H1 (cell line): Measurements from ENCODE around the gene UPF1. TPM values are rescaled to one million over a fixed set of nuclear protein-coding genes. Genes with fewer than 3 reads are reported as not detected.

Experiments used
- CTCF ChIA-PET: fragments of 300-600 bp; sonication (Branson Sonifier 250); formaldehyde crosslinking; loops from one replicate; lab custom pipeline; 2021; ENCODE audit not compliant: partially characterized antibody; lab: Charles Lee
- POLR2A ChIA-PET: fragments of 300-600 bp; sonication (Branson Sonifier 250); formaldehyde crosslinking; loops from one replicate; lab custom pipeline; 2021; ENCODE audit warnings: inconsistent platforms; ENCODE audit not compliant: partially characterized antibody; lab: Charles Lee
- DNase-seq, 2 experiments: peaks; one replicate each; pipeline versions ENCODE4 v3.0.0 to v3.0.0-alpha.2; 2010 to 2022; ENCODE audit warnings: low spot score in 2 of 2, low read depth in 1 of 2, mixed read lengths in 1 of 2
- FAIRE-seq: peaks from 2 replicates; lab custom pipeline; 2011; peaks lifted over from hg19 to GRCh38; lab: Jason Lieb, UNC
- H2AFZ ChIP-seq: 2 replicates; pipeline ENCODE4 v1.8.1; 2012; ENCODE audit warnings: low read length, inconsistent platforms
- H2AK5ac ChIP-seq: 2 replicates; pipeline ENCODE4 v1.6.1; 2013; ENCODE audit warnings: low read depth, low read length
- H2BK120ac ChIP-seq: replicated peaks from 2 replicates; pipeline ENCODE3; 2013; ENCODE audit warnings: low read depth, low read length, inconsistent platforms
- H2BK12ac ChIP-seq: 2 replicates; pipeline ENCODE4 v1.6.1; 2013; ENCODE audit warnings: low read depth, low read length
- H2BK15ac ChIP-seq: 2 replicates; pipeline ENCODE4 v1.6.1; 2013; ENCODE audit warnings: low read length
- H2BK20ac ChIP-seq: 2 replicates; pipeline ENCODE4 v1.6.1; 2013; ENCODE audit warnings: low read length
- H2BK5ac ChIP-seq: 2 replicates; pipeline ENCODE4 v1.6.1; 2013; ENCODE audit warnings: low read depth, low read length
- H3K14ac ChIP-seq: 2 replicates; pipeline ENCODE4 v1.6.1; 2013; ENCODE audit warnings: inconsistent platforms; ENCODE audit not compliant: insufficient read length
- H3K18ac ChIP-seq: 2 replicates; pipeline ENCODE4 v1.6.1; 2013; ENCODE audit warnings: low read length; ENCODE audit errors: extremely low read depth
- H3K23ac ChIP-seq: 2 replicates; pipeline ENCODE4 v1.6.1; 2013; ENCODE audit warnings: inconsistent platforms; ENCODE audit not compliant: insufficient read length
- H3K23me2 ChIP-seq: 2 replicates; pipeline ENCODE4 v1.6.1; 2013; ENCODE audit warnings: low read depth, low read length
- H3K27ac ChIP-seq: 2 replicates; pipeline ENCODE4 v1.6.1; 2011; ENCODE audit warnings: low read depth, low read length, inconsistent platforms
- H3K27me3 ChIP-seq, 4 experiments: replicated peaks in 1 of 4; 1 replicate in 1 of 4; 2 replicates in 3 of 4; pipeline versions ENCODE4 v1.6.1 to v1.8.1; 2011 to 2013; ENCODE audit warnings: low read length in 3 of 4, mild to moderate bottlenecking in 3 of 4, inconsistent platforms in 2 of 4, mixed read lengths in 2 of 4, moderate library complexity in 1 of 4; ENCODE audit not compliant: control insufficient read depth in 3 of 4, insufficient read depth in 3 of 4; ENCODE audit errors: extremely low read depth in 1 of 4
- H3K36me3 ChIP-seq, 4 experiments: 2 replicates each; pipeline versions ENCODE4 v1.6.1 to v1.8.1; 2011 to 2013; ENCODE audit warnings: mild to moderate bottlenecking in 4 of 4, low read length in 3 of 4, moderate library complexity in 2 of 4, control low read depth in 1 of 4, inconsistent platforms in 1 of 4; ENCODE audit not compliant: insufficient read depth in 4 of 4, control insufficient read depth in 2 of 4
- H3K4ac ChIP-seq: replicated peaks from 2 replicates; pipeline ENCODE3; 2013; ENCODE audit warnings: low read length, low read depth, mixed read lengths, inconsistent platforms; ENCODE audit not compliant: insufficient read length
- H3K4me1 ChIP-seq, 4 experiments: replicated peaks in 1 of 4; 1 replicate in 1 of 4; 2 replicates in 3 of 4; pipeline versions ENCODE4 v1.6.1 to v1.8.1; 2011 to 2013; ENCODE audit warnings: low read length in 3 of 4, inconsistent platforms in 2 of 4, mixed read lengths in 1 of 4; ENCODE audit not compliant: insufficient read depth in 4 of 4, control insufficient read depth in 3 of 4
- H3K4me2 ChIP-seq, 2 experiments: 2 replicates each; pipeline versions ENCODE4 v1.6.1 to v1.8.1; 2011 to 2013; ENCODE audit warnings: low read depth in 2 of 2, low read length in 2 of 2, control low read depth in 1 of 2, inconsistent platforms in 1 of 2, mild to moderate bottlenecking in 1 of 2; ENCODE audit not compliant: insufficient read depth in 1 of 2
- H3K4me3 ChIP-seq, 4 experiments: fragments of 200-600, 300-600 bp in 1 of 4; sonication (generic), shearing (Covaris generic), sonication (Bioruptor Twin) in 1 of 4; 2 replicates each; pipeline versions ENCODE4 v1.5.1 to v1.8.1; 2011 to 2016; ENCODE audit warnings: low read length in 4 of 4, low read depth in 3 of 4, control low read depth in 2 of 4, inconsistent platforms in 2 of 4, mild to moderate bottlenecking in 2 of 4, mixed read lengths in 1 of 4, moderate library complexity in 1 of 4; ENCODE audit not compliant: insufficient read depth in 2 of 4; ENCODE audit errors: extremely low read depth in 1 of 4
- H3K56ac ChIP-seq: replicated peaks from 2 replicates; pipeline ENCODE3; 2013; ENCODE audit warnings: low read depth, mild to moderate bottlenecking, mixed read lengths, low read length, inconsistent platforms; ENCODE audit not compliant: insufficient read length
- H3K79me1 ChIP-seq: 2 replicates; pipeline ENCODE4 v1.6.1; 2013; ENCODE audit warnings: low read depth, low read length, control low read depth
- H3K79me2 ChIP-seq, 2 experiments: 2 replicates each; pipeline versions ENCODE4 v1.6.1 to v1.8.1; 2012 to 2013; ENCODE audit warnings: low read length in 2 of 2, mild to moderate bottlenecking in 2 of 2, inconsistent platforms in 1 of 2; ENCODE audit not compliant: insufficient read depth in 2 of 2, control insufficient read depth in 1 of 2
- H3K9ac ChIP-seq, 4 experiments: replicated peaks in 1 of 4; 1 replicate in 1 of 4; 2 replicates in 3 of 4; pipeline versions ENCODE4 v1.6.1 to v1.8.1; 2011 to 2013; ENCODE audit warnings: low read depth in 3 of 4, low read length in 3 of 4, control low read depth in 2 of 4, mild to moderate bottlenecking in 2 of 4, moderate library complexity in 2 of 4, inconsistent platforms in 1 of 4; ENCODE audit errors: extremely low read depth in 1 of 4
- H3K9me3 ChIP-seq, 2 experiments: 2 replicates each; pipeline versions ENCODE4 v1.6.1 to v1.8.1; 2012 to 2013; ENCODE audit warnings: mild to moderate bottlenecking in 2 of 2, moderate library complexity in 2 of 2, control low read depth in 1 of 2, inconsistent platforms in 1 of 2, low read depth in 1 of 2, low read length in 1 of 2, mixed read lengths in 1 of 2; ENCODE audit not compliant: insufficient read depth in 2 of 2
- H4K20me1 ChIP-seq, 2 experiments: replicated peaks in 1 of 2; 2 replicates each; pipeline versions ENCODE3 to v1.8.1; 2011 to 2013; ENCODE audit warnings: inconsistent platforms in 2 of 2, low read length in 2 of 2, mild to moderate bottlenecking in 1 of 2; ENCODE audit not compliant: insufficient read depth in 2 of 2, control insufficient read depth in 1 of 2
- H4K5ac ChIP-seq: 2 replicates; pipeline ENCODE4 v1.6.1; 2013; ENCODE audit warnings: low read length, low read depth, mixed read lengths, inconsistent platforms; ENCODE audit not compliant: insufficient read length
- H4K8ac ChIP-seq: 2 replicates; pipeline ENCODE4 v1.8.0; 2013; ENCODE audit warnings: mild to moderate bottlenecking, moderate library complexity, low read length, inconsistent platforms; ENCODE audit not compliant: insufficient read depth; ENCODE audit errors: extremely low read depth
- H4K91ac ChIP-seq: replicated peaks from 2 replicates; pipeline ENCODE3; 2013; ENCODE audit warnings: low read length, mixed read lengths, inconsistent platforms; ENCODE audit not compliant: insufficient read length
- CHD1 ChIP-seq: IDR thresholded peaks from 2 replicates; pipeline ENCODE4 v1.6.1; 2012; ENCODE audit warnings: low read depth, low read length, improper control_type of control experiment
- CTBP2 ChIP-seq: IDR thresholded peaks from 2 replicates; pipeline ENCODE4 v1.7.0; 2011; ENCODE audit warnings: borderline replicate concordance, mild to moderate bottlenecking, moderate library complexity, mixed read lengths, low read length; ENCODE audit not compliant: insufficient read depth, insufficient read length
- JUN ChIP-seq: IDR thresholded peaks from 2 replicates; pipeline ENCODE4 v1.6.1; 2011; ENCODE audit warnings: low read depth, mild to moderate bottlenecking, improper control_type of control experiment, low read length
- NRF1 ChIP-seq: IDR thresholded peaks from 2 replicates; pipeline ENCODE4 v1.6.1; 2011; ENCODE audit warnings: mild to moderate bottlenecking, low read depth, low read length, improper control_type of control experiment
- POU5F1 ChIP-seq: IDR thresholded peaks from 2 replicates; pipeline ENCODE4 v1.6.1; 2011; ENCODE audit warnings: low read depth, mild to moderate bottlenecking, low read length, moderate library complexity
- RNF2 ChIP-seq: fragments of 200-900, 300-1000 bp; sonication (generic); IDR thresholded peaks from 2 replicates; pipeline ENCODE4 v1.7.1; 2016; ENCODE audit warnings: borderline replicate concordance, low read depth, mild to moderate bottlenecking, antibody characterized with exemption, low read length; ENCODE audit not compliant: poor library complexity, severe bottlenecking; ENCODE audit errors: missing control alignments
- SIN3A ChIP-seq, 2 experiments: IDR thresholded peaks in 1 of 2; conservative IDR thresholded peaks in 1 of 2; 2 replicates each; pipeline ENCODE4 v1.6.1; 2011 to 2012; ENCODE audit warnings: low read length in 2 of 2, improper control_type of control experiment in 1 of 2, low read depth in 1 of 2, mild to moderate bottlenecking in 1 of 2
- WGBS, 2 experiments: shearing (Covaris generic) in 1 of 2; methylation state at CpG; one replicate each; pipeline versions ENCODE4 v1.1.6 to v1.1.7; 2013 to 2015; ENCODE audit warnings: low lambda C conversion rate in 2 of 2, mixed read lengths in 2 of 2, inconsistent platforms in 1 of 2, low coverage in 1 of 2, missing lambda C conversion rate in 1 of 2; ENCODE audit not compliant: insufficient replicate concordance in 2 of 2, insufficient coverage in 1 of 2, insufficient read length in 1 of 2; ENCODE audit errors: extremely low coverage in 1 of 2, missing lambda C conversion rate in 1 of 2; 5-methylcytosine and 5-hydroxymethylcytosine counted together
- polyA plus RNA-seq, 7 experiments: library from polyadenylated mRNA; depleted of rRNA in 3 of 7; stranded (reverse) in 5 of 7; unstranded in 2 of 7; fragments of >200 nt in 5 of 7; fragments of 200-250 nt in 2 of 7; gene quantifications; 1 replicate in 5 of 7; 2 replicates in 1 of 7; 4 replicates in 1 of 7; pipeline versions ENCODE4 v1.2.1 to v1.2.3, GENCODE V29; 2011 to 2013; ENCODE audit warnings: missing spikeins in 2 of 7, mixed read lengths in 2 of 7
- total RNA-seq: library from RNA; stranded (reverse); fragmentation: NEBNext Ultra II Directional; extraction: Animal tissue kit (Norgen Biotek cat#: 25700); gene quantifications from 2 replicates; pipeline ENCODE4 v1.2.1, GENCODE V29; 2021
- TF ChIP-seq, protein P1 (sequence below), 3 experiments: IDR thresholded peaks; 1 replicate in 2 of 3; 2 replicates in 1 of 3; pipeline versions ENCODE4 v1.5.1 to v1.6.1; 2011; ENCODE audit warnings: low read length in 3 of 3, mild to moderate bottlenecking in 3 of 3, inconsistent platforms in 2 of 3, low read depth in 1 of 3, moderate library complexity in 1 of 3; ENCODE audit not compliant: insufficient read depth in 1 of 3; ENCODE audit errors: control extremely low read depth in 1 of 3
- TF ChIP-seq, protein P2 (sequence below): IDR thresholded peaks from 2 replicates; pipeline ENCODE4 v1.6.1; 2011; ENCODE audit warnings: low read depth, mild to moderate bottlenecking, low read length; ENCODE audit not compliant: insufficient read depth

UPF1 gene
- total and polyA plus RNA-seq, 2 of the 8 experiments (the other 6 are each of a cell fraction or from before 2014, with no cell fraction given): 46.4 to 62.0 TPM

DNA sequence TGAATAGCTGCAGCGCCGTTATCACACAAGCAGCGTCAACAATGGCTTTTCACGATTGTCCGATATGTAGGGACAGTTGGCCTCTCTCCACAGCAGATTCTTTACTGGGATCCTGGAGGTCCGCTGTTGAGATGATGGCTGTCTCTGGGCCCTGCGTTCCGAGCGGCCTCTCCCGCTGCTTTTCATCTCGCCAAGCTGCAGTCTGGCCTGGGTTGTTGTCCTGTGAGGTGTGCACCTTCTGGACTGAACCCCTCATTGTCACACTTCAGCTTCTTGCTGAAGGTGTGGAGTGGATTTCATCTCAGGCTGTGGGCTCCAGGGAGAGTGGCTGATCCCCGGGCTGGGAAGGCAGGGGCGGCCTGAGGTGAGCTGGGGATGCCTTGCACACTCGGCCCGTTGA lies 9.6 kb downstream of the UPF1 start:
- H2BK20ac ChIP-seq: no peak overlapping the region
- H3K4ac ChIP-seq: no peak overlapping the region
- no peak overlapping the region for H3K23ac ChIP-seq
- no peak overlapping the region for H2AK5ac ChIP-seq
- H3K14ac ChIP-seq: no peak overlapping the region
- no peak overlapping the region for H4K91ac ChIP-seq
- CTCF ChIA-PET: interaction anchor here (0.9 to 19.5 kb wide), 8 partner anchors 11 to 390 kb away, joined by 3 to 247 read pairs (median 4); partner anchors contain the start of gene UPF1
- H4K5ac ChIP-seq: no peak overlapping the region
- DNase-seq (no peak), FAIRE-seq (no peak)
- H3K27me3 ChIP-seq: no peaks in the 10 kb centered on the region
- POLR2A ChIA-PET: interaction anchor here (1.0 to 3.1 kb wide), 3 partner anchors 9 to 42 kb away, joined by 3 to 18 read pairs (median 3); partner anchors contain the start of gene UPF1
- peaks cover 50% of the 10 kb centered on the region for H3K79me1 ChIP-seq
- H3K4me2 ChIP-seq: no peak overlapping the region
- no peak overlapping the region for H2AFZ ChIP-seq
- peak overlapping the region; percentile 32; the same call in 1 of the 2 replicates for H4K8ac ChIP-seq
- no peaks in the 10 kb centered on the region for H3K9me3 ChIP-seq
- H3K4me3 ChIP-seq: no peak overlapping the region
- WGBS, 2 experiments: 83% methylated on average over 15 of the region's 15 CpGs; no CpG with 5 or more reads in 1 of the 2 experiments
- H4K20me1 ChIP-seq: peaks cover 59 to 65% of the 10 kb centered on the region in 2 experiments
- no peak overlapping the region for H3K27ac ChIP-seq
- H2BK15ac ChIP-seq: no peak overlapping the region
- peaks cover 23 to 94% of the 10 kb centered on the region in 2 experiments for H3K79me2 ChIP-seq
- H3K9ac ChIP-seq: no peak overlapping the region
- no peak overlapping the region; the same call in 1 of the 2 replicates for H2BK5ac ChIP-seq
- peaks cover 0 to 14% (median 9%) of the 10 kb centered on the region in 4 experiments; a peak in 6 of 7 replicates for H3K4me1 ChIP-seq
- no peak overlapping the region for H2BK120ac ChIP-seq
- peaks cover 0 to 8% (median 3%) of the 10 kb centered on the region in 4 experiments; a peak in 4 of 8 replicates for H3K36me3 ChIP-seq
- no peak overlapping the region; the same call in 1 of the 2 replicates for H3K18ac ChIP-seq
- no peaks in the 10 kb centered on the region; the same call in 1 of the 2 replicates for H3K23me2 ChIP-seq
- H2BK12ac ChIP-seq: 0 out of 2 replicates have a peak overlapping the region, but pooled peaks have one; percentile 50
- no peak overlapping the region for H3K56ac ChIP-seq
- TF ChIP-seq JUN (no peak), SIN3A (conservative IDR thresholded peaks at IDR 0.05 in 1 of 2, IDR thresholded peaks at IDR 0.05 in 1 of 2; ENCODE audit: low read depth in 1 of 2, low read length in 2 of 2) (no peak), NRF1 (no peak), POU5F1 (no peak), CTBP2 (no peak), CHD1 (no peak), RNF2 (no peak)
- TF ChIP-seq, protein P1, sequence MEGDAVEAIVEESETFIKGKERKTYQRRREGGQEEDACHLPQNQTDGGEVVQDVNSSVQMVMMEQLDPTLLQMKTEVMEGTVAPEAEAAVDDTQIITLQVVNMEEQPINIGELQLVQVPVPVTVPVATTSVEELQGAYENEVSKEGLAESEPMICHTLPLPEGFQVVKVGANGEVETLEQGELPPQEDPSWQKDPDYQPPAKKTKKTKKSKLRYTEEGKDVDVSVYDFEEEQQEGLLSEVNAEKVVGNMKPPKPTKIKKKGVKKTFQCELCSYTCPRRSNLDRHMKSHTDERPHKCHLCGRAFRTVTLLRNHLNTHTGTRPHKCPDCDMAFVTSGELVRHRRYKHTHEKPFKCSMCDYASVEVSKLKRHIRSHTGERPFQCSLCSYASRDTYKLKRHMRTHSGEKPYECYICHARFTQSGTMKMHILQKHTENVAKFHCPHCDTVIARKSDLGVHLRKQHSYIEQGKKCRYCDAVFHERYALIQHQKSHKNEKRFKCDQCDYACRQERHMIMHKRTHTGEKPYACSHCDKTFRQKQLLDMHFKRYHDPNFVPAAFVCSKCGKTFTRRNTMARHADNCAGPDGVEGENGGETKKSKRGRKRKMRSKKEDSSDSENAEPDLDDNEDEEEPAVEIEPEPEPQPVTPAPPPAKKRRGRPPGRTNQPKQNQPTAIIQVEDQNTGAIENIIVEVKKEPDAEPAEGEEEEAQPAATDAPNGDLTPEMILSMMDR (IDR thresholded peaks at IDR 0.05; ENCODE audit: control extremely low read depth in 1 of 3, insufficient read depth in 1 of 3, low read depth in 1 of 3, low read length in 3 of 3): no peak
- TF ChIP-seq, protein P2, sequence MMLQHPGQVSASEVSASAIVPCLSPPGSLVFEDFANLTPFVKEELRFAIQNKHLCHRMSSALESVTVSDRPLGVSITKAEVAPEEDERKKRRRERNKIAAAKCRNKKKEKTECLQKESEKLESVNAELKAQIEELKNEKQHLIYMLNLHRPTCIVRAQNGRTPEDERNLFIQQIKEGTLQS: no peak
